ENCODE data around the gene TUBB. TPM values are rescaled to one million over a fixed set of nuclear protein-coding genes. Genes with fewer than 3 reads are reported as not detected.
A peak's percentile ranks its signal among the peaks of the same experiment; 100 is the strongest.

TUBB gene
- total and polyA plus RNA-seq, 9 of the 15 experiments (the other 6 are each of a cell fraction or from before 2014, with no cell fraction given) = 971 to 2,870 (median 1,478) TPM

GRCh38 chr6:30769088-30769852, 49.1 kb downstream of the TUBB start (continued):
- no peak for TF ChIP-seq ZNF324 (CRISPR knock-in tag; IDR thresholded peaks at IDR 0.05)
- no peak for TF ChIP-seq HOMEZ (CRISPR knock-in tag; IDR thresholded peaks at IDR 0.05)
- TF ChIP-seq ZC3H4 (CRISPR knock-in tag; IDR thresholded peaks at IDR 0.05; ENCODE audit: borderline replicate concordance) = no peak
- no peak for TF ChIP-seq STAT6 (CRISPR knock-in tag; IDR thresholded peaks at IDR 0.05)
- no peak; the same call in 1 of the 2 replicates for TF ChIP-seq ZNF384 (IDR thresholded peaks at IDR 0.05; ENCODE audit: low read depth, low read length)
- no peak for TF ChIP-seq HNRNPH1 (optimal IDR thresholded peaks at IDR 0.05; ENCODE audit: low read depth, low read length)
- TF ChIP-seq CBX3 (IDR thresholded peaks at IDR 0.05; ENCODE audit: borderline replicate concordance in 1 of 2, low read length in 2 of 2) = peak in 1 of 2 experiments; percentile 28; a peak in 2 of 3 replicates
- TF ChIP-seq RCOR1 (IDR thresholded peaks at IDR 0.05; ENCODE audit: borderline replicate concordance in 1 of 2, low read depth in 2 of 2, low read length in 2 of 2) = peak in 1 of 2 experiments; percentile 78; a peak in 2 of 4 replicates
- TF ChIP-seq ATF1 (CRISPR knock-in tag; IDR thresholded peaks at IDR 0.05) = no peak
- peak; percentile 72 for TF ChIP-seq ATF1 (tag; IDR thresholded peaks at IDR 0.05)
- TF ChIP-seq KHSRP (IDR thresholded peaks at IDR 0.05) = no peak
- peak; percentile 93 for TF ChIP-seq ELF1 (tag; IDR thresholded peaks at IDR 0.05)
- TF ChIP-seq HNRNPUL1 (IDR thresholded peaks at IDR 0.05; ENCODE audit: low read length) = no peak
- no peak; the same call in 1 of the 2 replicates for TF ChIP-seq STAT5A (IDR thresholded peaks at IDR 0.05; ENCODE audit: borderline replicate concordance, low read length)
- no peak for TF ChIP-seq NR2C2 (CRISPR knock-in tag; IDR thresholded peaks at IDR 0.05)
- peak; percentile 85 for TF ChIP-seq NR2C2 (tag; IDR thresholded peaks at IDR 0.05)
- TF ChIP-seq MCM7 (IDR thresholded peaks at IDR 0.05) = no peak
- TF ChIP-seq NELFE (IDR thresholded peaks at IDR 0.05; ENCODE audit: insufficient read depth, insufficient read length) = no peak
- no peak for TF ChIP-seq ZBTB5 (IDR thresholded peaks at IDR 0.05)
- no peak for TF ChIP-seq ZNF311 (CRISPR knock-in tag; IDR thresholded peaks at IDR 0.05)
- TF ChIP-seq CGGBP1 (CRISPR knock-in tag; IDR thresholded peaks at IDR 0.05) = no peak
- TF ChIP-seq NBN (IDR thresholded peaks at IDR 0.05; ENCODE audit: low read depth) = peak; percentile 93
- TF ChIP-seq ZNF354B (CRISPR knock-in tag; IDR thresholded peaks at IDR 0.05) = no peak
- TF ChIP-seq CEBPB (tag; IDR thresholded peaks at IDR 0.05) = peak; percentile 36; the same call in 1 of the 2 replicates
- no peak for TF ChIP-seq HDAC6 (IDR thresholded peaks at IDR 0.05; ENCODE audit: low read depth, low read length)

All from K562 (cell line).